GM19351 (cell line): ENCODE results near the gene HHAT.
"Not testable (repeated sequence)": the region's sequence is repeated elsewhere in the genome, so short reads cannot be mapped to it uniquely, and the experiment has no call there.

ENCODE experiments used
- ATAC-seq: cut with Tn5 transposase; IDR thresholded peaks from one replicate; pipeline ENCODE4 v1.9.1; 2021; ENCODE audit warnings: mild to moderate bottlenecking, moderate library complexity; ENCODE audit not compliant: unreplicated experiment

The HHAT gene

GRCh38 chr1:210354305-210354704, 25.6 kb downstream of the HHAT start:
- ATAC-seq: not testable (repeated sequence)

GRCh38 chr1:210358626-210359025, 29.9 kb downstream of the HHAT start:
- no peak for ATAC-seq

- no peak for ATAC-seq
These were observed 30.6 kb downstream of the HHAT start for GRCh38 chr1:210359255-210359654.

- ATAC-seq: peak; percentile 79
These were observed 32.3 kb downstream of the HHAT start for GRCh38 chr1:210360852-210361477.

GRCh38 chr1:210361665-210362064, 33.0 kb downstream of the HHAT start:
- no peak for ATAC-seq

- ATAC-seq: no peak
These were observed 33.8 kb downstream of the HHAT start for GRCh38 chr1:210362526-210362925.

- ATAC-seq: no peak
These were observed 34.4 kb downstream of the HHAT start for GRCh38 chr1:210363119-210363518.

- no peak for ATAC-seq
These were observed 35.8 kb downstream of the HHAT start for GRCh38 chr1:210364479-210364878.

- ATAC-seq: no peak
These were observed 38.1 kb downstream of the HHAT start for GRCh38 chr1:210366767-210367166.

- ATAC-seq: no peak
These were observed 38.9 kb downstream of the HHAT start for GRCh38 chr1:210367566-210367965.

GRCh38 chr1:210369425-210369824, 40.7 kb downstream of the HHAT start:
- no peak for ATAC-seq

GRCh38 chr1:210371916-210372315, 43.2 kb downstream of the HHAT start:
- no peak for ATAC-seq

GRCh38 chr1:210372491-210372890, 43.8 kb downstream of the HHAT start:
- no peak for ATAC-seq

GRCh38 chr1:210372931-210373627, 44.4 kb downstream of the HHAT start:
- no peak for ATAC-seq

GRCh38 chr1:210373628-210373877, 44.9 kb downstream of the HHAT start:
- no peak for ATAC-seq

GRCh38 chr1:210373878-210374599, 45.3 kb downstream of the HHAT start:
- peak; percentile 77 for ATAC-seq

GRCh38 chr1:210374600-210374953, 45.9 kb downstream of the HHAT start:
- ATAC-seq: no peak

GRCh38 chr1:210376836-210377372, 48.2 kb downstream of the HHAT start:
- no peak for ATAC-seq

GRCh38 chr1:210377731-210378333, 49.1 kb downstream of the HHAT start:
- no peak for ATAC-seq

- no peak for ATAC-seq
These were observed 50.0 kb downstream of the HHAT start for GRCh38 chr1:210378736-210379135.

- no peak for ATAC-seq
These were observed 53.2 kb downstream of the HHAT start for GRCh38 chr1:210381934-210382333.

- no peak for ATAC-seq
These were observed 55.9 kb downstream of the HHAT start for GRCh38 chr1:210384625-210385024.
